PC-9 (cell line): ENCODE data around the gene C1QTNF9.

Experiments
- CTCF ChIP-seq: fragments of 200-600 bp; sonication (generic); conservative IDR thresholded peaks from 2 replicates; pipeline ENCODE4 v1.6.1; 2017; ENCODE audit warnings: mixed run types, antibody characterized with exemption, mild to moderate bottlenecking, moderate library complexity
- EZH2 ChIP-seq: fragments of 200-600 bp; sonication (generic); IDR thresholded peaks from 2 replicates; pipeline ENCODE4 v1.8.0; 2017; ENCODE audit warnings: antibody characterized with exemption, low read depth

- no peak for TF ChIP-seq CTCF
- TF ChIP-seq EZH2 = no peak
These were observed 33.1 kb upstream of the C1QTNF9 start for GRCh38 chr13:24276306-24276705.
